Measurements from ENCODE around the gene IGFBP2.

- TF ChIP-seq POLR2A (IDR thresholded peaks at IDR 0.05; ENCODE audit: low read length): no peak
- TF ChIP-seq GATA1 (IDR thresholded peaks at IDR 0.05; ENCODE audit: low read depth, low read length): no peak
Measured at GRCh38 chr2:216646116-216646515, 12.9 kb downstream of the IGFBP2 start.
